Lower leg skin (tissue), 4 donors: Measurements from ENCODE around the gene RPS5. TPM values are rescaled to one million over a fixed set of nuclear protein-coding genes. Genes with fewer than 3 reads are reported as not detected.

Experiments
- DNase-seq, 2 donors: peaks; one replicate each; pipeline ENCODE4 v3.0.0-alpha.2; 2019; ENCODE audit warnings: low spot score in 2 of 2
- H3K4me3 ChIP-seq: fragments of 200-600 bp; sonication (generic); 2 replicates; pipeline ENCODE4 v1.5.1; 2017; ENCODE audit warnings: mild to moderate bottlenecking, low read depth; ENCODE audit not compliant: poor library complexity, severe bottlenecking
- CTCF ChIP-seq, 3 donors: fragments of 450-650 bp; IDR thresholded peaks; one replicate each; pipeline ENCODE4 v1.5.1; 2016; ENCODE audit warnings: antibody characterized with exemption in 3 of 3, mild to moderate bottlenecking in 3 of 3, moderate library complexity in 2 of 3
- POLR2A ChIP-seq, 2 donors: fragments of 450-650 bp; IDR thresholded peaks; one replicate each; pipeline ENCODE4 v1.6.1; 2016 to 2017; ENCODE audit warnings: antibody characterized with exemption in 2 of 2, mild to moderate bottlenecking in 1 of 2, moderate library complexity in 1 of 2
- WGBS, 2 donors: methylation state at CpG; one replicate each; pipeline ENCODE4 v1.1.5; 2018; 5-methylcytosine and 5-hydroxymethylcytosine counted together
- intact Hi-C: fragments of 100-400 bp; cut with DNase I; formaldehyde crosslinking; loops from one replicate; pipeline ENCODE4 v1.15.0; 2023; ENCODE audit warnings: low total_unique reads
- total RNA-seq, 4 donors: library from RNA; depleted of rRNA; stranded (reverse); fragments of >200 nt; gene quantifications; one replicate each; pipeline ENCODE4 v1.1.0, GENCODE V29; 2016

The RPS5 gene
- total RNA-seq, 4 donors from 2014 or later = 1,758 to 2,840 (median 2,497) TPM

- H3K4me3 ChIP-seq = peak within 1 kb of the TSS; percentile 64
- TF ChIP-seq POLR2A (IDR thresholded peaks at IDR 0.05) = no peak
- TF ChIP-seq CTCF (IDR thresholded peaks at IDR 0.05) = no peak
- DNase-seq = peak; percentile 93 to 98
- intact Hi-C loops = no loop called here
- 1% methylated on average over 56 to 71 of the region's 100 CpGs for WGBS, 2 donors
These were observed 21.3 kb downstream of the RPS5 start, which contains the start of gene ZNF584 for GRCh38 chr19:58408152-58409009. Gene ZNF584, plus strand, starts transcription at chr19:58408649. Its CDS starts 499 bp downstream, at chr19:58409148.

- H3K4me3 ChIP-seq = peak overlapping the region; percentile 64
- WGBS, 2 donors = 3 to 5% methylated on average over 10 to 30 of the region's 34 CpGs
- intact Hi-C loops = no loop called here
- DNase-seq = no peak
- no peak for TF ChIP-seq CTCF (IDR thresholded peaks at IDR 0.05)
These were observed 22.1 kb downstream of the RPS5 start for GRCh38 chr19:58409010-58409790.

- intact Hi-C loops = no loop called here
- 97 to 99% methylated on average over 5 of the region's 5 CpGs for WGBS, 2 donors
- no peak for DNase-seq
- H3K4me3 ChIP-seq = no peak overlapping the region
- TF ChIP-seq CTCF (IDR thresholded peaks at IDR 0.05) (no peak), POLR2A (IDR thresholded peaks at IDR 0.05) (no peak)
These were observed 29.5 kb downstream of the RPS5 start for GRCh38 chr19:58416604-58417003.

GRCh38 chr19:58417071-58417470, 30.0 kb downstream of the RPS5 start:
- no peak overlapping the region for H3K4me3 ChIP-seq
- WGBS, 2 donors = 98 to 99% methylated on average over 7 of the region's 7 CpGs
- no peak for DNase-seq
- intact Hi-C loops = no loop called here
- no peak for TF ChIP-seq CTCF (IDR thresholded peaks at IDR 0.05)
- TF ChIP-seq POLR2A (IDR thresholded peaks at IDR 0.05) = no peak

- WGBS, 2 donors = 69 to 77% methylated on average over 1 of the region's 1 CpG
- intact Hi-C loops = no loop called here
- H3K4me3 ChIP-seq = no peak overlapping the region
- TF ChIP-seq CTCF (IDR thresholded peaks at IDR 0.05) (no peak), POLR2A (IDR thresholded peaks at IDR 0.05) (no peak)
- no peak for DNase-seq
These were observed 41.5 kb downstream of the RPS5 start for GRCh38 chr19:58428617-58429016.
